ENCODE results near the gene PALM. TPM values are rescaled to one million over a fixed set of nuclear protein-coding genes. Genes with fewer than 3 reads are reported as not detected.
A peak's percentile ranks its signal among the peaks of the same experiment; 100 is the strongest.

The PALM gene
- total RNA-seq, 1 experiment from 2014 or later, result 43.7 TPM

DNA sequence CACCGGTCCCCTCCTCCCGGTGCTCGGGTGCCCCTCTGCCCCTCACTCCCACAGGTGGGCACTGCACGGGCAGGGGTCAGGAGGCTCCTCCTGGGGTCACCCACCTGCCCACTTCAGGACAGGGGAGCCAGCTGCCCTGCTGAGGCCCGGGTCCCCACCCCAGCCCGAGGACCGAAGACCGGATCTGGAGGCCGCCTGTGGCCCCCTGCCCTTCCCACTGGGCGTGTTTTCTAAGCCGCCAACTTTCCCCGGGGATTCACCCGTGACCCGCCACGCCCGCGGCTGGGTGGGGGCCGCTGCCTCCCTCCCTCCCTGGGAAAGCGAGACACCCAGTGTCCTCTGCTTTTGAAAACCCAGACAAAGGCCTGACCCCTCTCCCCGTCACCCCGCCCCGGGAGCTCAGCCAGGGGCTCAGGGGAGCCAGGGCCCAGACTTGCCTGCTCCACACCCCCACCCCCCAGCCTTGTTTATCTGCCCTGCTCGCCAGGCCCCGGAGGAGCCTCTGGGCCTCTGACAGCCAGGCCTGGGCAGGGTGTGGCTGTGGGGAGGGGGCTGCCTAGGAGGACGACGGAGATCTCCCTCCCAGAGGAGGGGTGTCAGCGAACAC lies 1.3 kb downstream of the PALM start:
- H3K4me2 ChIP-seq (ENCODE audit: low read length), result peak overlapping the region; percentile 78

More for the DNA sequence above, 1.3 kb downstream of the PALM start:
- Histone ChIP-seq H3K9ac (ENCODE audit: low read length) (peak overlapping the region; percentile 59), H3K27me3 (ENCODE audit: insufficient read depth, low read length) (no peaks in the 10 kb centered on the region), H3K27ac (ENCODE audit: low read depth, low read length) (peak overlapping the region; percentile 67; the same call in 1 of the 2 replicates), H3K9me3 (ENCODE audit: control insufficient read depth in 1 of 2, insufficient read depth in 1 of 2, low read depth in 1 of 2, low read length in 2 of 2) (no peaks in the 10 kb centered on the region), H3K9me2 (ENCODE audit: insufficient read depth) (no peaks in the 10 kb centered on the region), H3K4me1 (ENCODE audit: control insufficient read depth in 1 of 2, insufficient read depth in 2 of 2, low read length in 2 of 2) (peaks cover 10 to 21% of the 10 kb centered on the region in 2 experiments), H2AFZ (ENCODE audit: low read depth, low read length, poor library complexity, severe bottlenecking) (no peak overlapping the region), H3K36me3 (ENCODE audit: control insufficient read depth in 1 of 2, insufficient read depth in 2 of 2, low read length in 2 of 2) (no peaks in the 10 kb centered on the region), H3K79me2 (ENCODE audit: insufficient read depth, low read length) (no peaks in the 10 kb centered on the region), H4K20me1 (ENCODE audit: insufficient read depth) (no peaks in the 10 kb centered on the region), H3K4me3 (replicated peaks in 1 of 2; ENCODE audit: low read depth in 1 of 2, low read length in 2 of 2) (peak overlapping the region; percentile 42 to 64; a peak in 3 of 4 replicates)
- ATAC-seq (no peak), DNase-seq (ENCODE audit: low read depth, low spot score) (no peak)
- TSS peak; percentile 44 for BruUV-seq (replicated peaks)
- TF ChIP-seq ZFX (IDR thresholded peaks at IDR 0.05), result no peak
- no peak for TF ChIP-seq TCF7L2 (IDR thresholded peaks at IDR 0.05; ENCODE audit: borderline replicate concordance, extremely low read depth, insufficient read depth, insufficient read length)
- TF ChIP-seq SIN3A (IDR thresholded peaks at IDR 0.05; ENCODE audit: low read depth), result no peak
- TF ChIP-seq, protein P1, sequence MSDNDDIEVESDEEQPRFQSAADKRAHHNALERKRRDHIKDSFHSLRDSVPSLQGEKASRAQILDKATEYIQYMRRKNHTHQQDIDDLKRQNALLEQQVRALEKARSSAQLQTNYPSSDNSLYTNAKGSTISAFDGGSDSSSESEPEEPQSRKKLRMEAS (IDR thresholded peaks at IDR 0.05), result no peak
- TF ChIP-seq, protein P2, sequence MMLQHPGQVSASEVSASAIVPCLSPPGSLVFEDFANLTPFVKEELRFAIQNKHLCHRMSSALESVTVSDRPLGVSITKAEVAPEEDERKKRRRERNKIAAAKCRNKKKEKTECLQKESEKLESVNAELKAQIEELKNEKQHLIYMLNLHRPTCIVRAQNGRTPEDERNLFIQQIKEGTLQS (IDR thresholded peaks at IDR 0.05), result no peak
- no peak for TF ChIP-seq SP1 (IDR thresholded peaks at IDR 0.05; ENCODE audit: low read depth)
- no peak for TF ChIP-seq ZNF274 (IDR thresholded peaks at IDR 0.05; ENCODE audit: low read depth, low read length)
- TF ChIP-seq CEBPB (IDR thresholded peaks at IDR 0.05; ENCODE audit: low read depth), result no peak
- no peak for TF ChIP-seq CBX3 (IDR thresholded peaks at IDR 0.05; ENCODE audit: low read depth)
- TF ChIP-seq, protein P3, sequence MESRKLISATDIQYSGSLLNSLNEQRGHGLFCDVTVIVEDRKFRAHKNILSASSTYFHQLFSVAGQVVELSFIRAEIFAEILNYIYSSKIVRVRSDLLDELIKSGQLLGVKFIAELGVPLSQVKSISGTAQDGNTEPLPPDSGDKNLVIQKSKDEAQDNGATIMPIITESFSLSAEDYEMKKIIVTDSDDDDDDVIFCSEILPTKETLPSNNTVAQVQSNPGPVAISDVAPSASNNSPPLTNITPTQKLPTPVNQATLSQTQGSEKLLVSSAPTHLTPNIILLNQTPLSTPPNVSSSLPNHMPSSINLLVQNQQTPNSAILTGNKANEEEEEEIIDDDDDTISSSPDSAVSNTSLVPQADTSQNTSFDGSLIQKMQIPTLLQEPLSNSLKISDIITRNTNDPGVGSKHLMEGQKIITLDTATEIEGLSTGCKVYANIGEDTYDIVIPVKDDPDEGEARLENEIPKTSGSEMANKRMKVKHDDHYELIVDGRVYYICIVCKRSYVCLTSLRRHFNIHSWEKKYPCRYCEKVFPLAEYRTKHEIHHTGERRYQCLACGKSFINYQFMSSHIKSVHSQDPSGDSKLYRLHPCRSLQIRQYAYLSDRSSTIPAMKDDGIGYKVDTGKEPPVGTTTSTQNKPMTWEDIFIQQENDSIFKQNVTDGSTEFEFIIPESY (IDR thresholded peaks at IDR 0.05; ENCODE audit: extremely low read depth, insufficient replicate concordance, low read length), result no peak
- TF ChIP-seq POLR2A (IDR thresholded peaks at IDR 0.05; ENCODE audit: borderline replicate concordance, extremely low read depth, insufficient read depth, insufficient read length), result no peak
- no peak for TF ChIP-seq ELF1 (IDR thresholded peaks at IDR 0.05; ENCODE audit: borderline replicate concordance, low read depth)
- TF ChIP-seq, protein P4, sequence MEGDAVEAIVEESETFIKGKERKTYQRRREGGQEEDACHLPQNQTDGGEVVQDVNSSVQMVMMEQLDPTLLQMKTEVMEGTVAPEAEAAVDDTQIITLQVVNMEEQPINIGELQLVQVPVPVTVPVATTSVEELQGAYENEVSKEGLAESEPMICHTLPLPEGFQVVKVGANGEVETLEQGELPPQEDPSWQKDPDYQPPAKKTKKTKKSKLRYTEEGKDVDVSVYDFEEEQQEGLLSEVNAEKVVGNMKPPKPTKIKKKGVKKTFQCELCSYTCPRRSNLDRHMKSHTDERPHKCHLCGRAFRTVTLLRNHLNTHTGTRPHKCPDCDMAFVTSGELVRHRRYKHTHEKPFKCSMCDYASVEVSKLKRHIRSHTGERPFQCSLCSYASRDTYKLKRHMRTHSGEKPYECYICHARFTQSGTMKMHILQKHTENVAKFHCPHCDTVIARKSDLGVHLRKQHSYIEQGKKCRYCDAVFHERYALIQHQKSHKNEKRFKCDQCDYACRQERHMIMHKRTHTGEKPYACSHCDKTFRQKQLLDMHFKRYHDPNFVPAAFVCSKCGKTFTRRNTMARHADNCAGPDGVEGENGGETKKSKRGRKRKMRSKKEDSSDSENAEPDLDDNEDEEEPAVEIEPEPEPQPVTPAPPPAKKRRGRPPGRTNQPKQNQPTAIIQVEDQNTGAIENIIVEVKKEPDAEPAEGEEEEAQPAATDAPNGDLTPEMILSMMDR (IDR thresholded peaks at IDR 0.05 in 2 of 3, conservative IDR thresholded peaks at IDR 0.05 in 1 of 3; ENCODE audit: borderline replicate concordance in 1 of 3, insufficient read depth in 1 of 3, low read depth in 2 of 3, low read length in 2 of 3), result no peak
- ChIA-PET CTCF (no interaction called here), RAD21 (ENCODE audit: low non-redundant PET in 1 of 2, low total read pairs in 2 of 2, uncharacterized antibody in 2 of 2, unreplicated experiment in 2 of 2) (no interaction called here), POLR2A (no interaction called here)
- intact Hi-C loops (cut with micrococcal nuclease), result no loop called here
